NCI-H1048 (cell line): ENCODE measurements around the gene TAF12.
"Not testable (repeated sequence)": the region's sequence is repeated elsewhere in the genome, so short reads cannot be mapped to it uniquely, and the experiment has no call there.

Experiments
- DNase-seq: peaks from one replicate; lab custom pipeline; 2025; lab: John Stamatoyannopoulos, UW

TAF12 gene

GRCh38 chr1:28644494-28644893 is 1.6 kb upstream of the TAF12 start:
- DNase-seq: no peak

- no peak for DNase-seq
These were observed 616 bp downstream of the TAF12 start for GRCh38 chr1:28642056-28642846.

GRCh38 chr1:28640766-28641165 is 2.1 kb downstream of the TAF12 start:
- DNase-seq: no peak

GRCh38 chr1:28632560-28632959 is 10.3 kb downstream of the TAF12 start:
- DNase-seq: no peak

GRCh38 chr1:28631713-28632112 is 11.2 kb downstream of the TAF12 start:
- no peak for DNase-seq

GRCh38 chr1:28613175-28613574 is 29.7 kb downstream of the TAF12 start:
- no peak for DNase-seq

GRCh38 chr1:28606771-28607170 is 36.1 kb downstream of the TAF12 start:
- no peak for DNase-seq

- DNase-seq: no peak
These were observed 37.9 kb downstream of the TAF12 start for GRCh38 chr1:28604962-28605361.

GRCh38 chr1:28604411-28604810 is 38.5 kb downstream of the TAF12 start:
- DNase-seq: no peak

- DNase-seq: no peak
These were observed 40.1 kb downstream of the TAF12 start for GRCh38 chr1:28602536-28603439.

GRCh38 chr1:28601696-28602095 is 41.2 kb downstream of the TAF12 start:
- DNase-seq: no peak

GRCh38 chr1:28596276-28596675 is 46.6 kb downstream of the TAF12 start:
- DNase-seq: not testable (repeated sequence)

- DNase-seq: no peak
These were observed 47.3 kb downstream of the TAF12 start for GRCh38 chr1:28595412-28596191.

- not testable (repeated sequence) for DNase-seq
These were observed 48.0 kb downstream of the TAF12 start for GRCh38 chr1:28594686-28595411.

- not testable (repeated sequence) for DNase-seq
These were observed 48.9 kb downstream of the TAF12 start for GRCh38 chr1:28593988-28594356.

- no peak for DNase-seq
These were observed 50.4 kb downstream of the TAF12 start for GRCh38 chr1:28592321-28593071.

- no peak for DNase-seq
These were observed 51.1 kb downstream of the TAF12 start, which contains the start of gene RAB42 for GRCh38 chr1:28591708-28592320. Gene RAB42, plus strand, starts transcription at chr1:28592265. Its CDS starts 247 bp downstream, at chr1:28592512.

- DNase-seq: not testable (repeated sequence)
These were observed 56.1 kb downstream of the TAF12 start for GRCh38 chr1:28586585-28587391.

- DNase-seq: no peak
These were observed 60.6 kb downstream of the TAF12 start for GRCh38 chr1:28582248-28582615.
